Hematopoietic multipotent progenitor cell treated with erythropoietin and hydrocortisone succinate and interleukin-3 and kit ligand, for 17 days (in vitro differentiated cells): ENCODE measurements around the gene KLHL4.
"Not testable (repeated sequence)": the region's sequence is repeated elsewhere in the genome, so short reads cannot be mapped to it uniquely, and the experiment has no call there.

Experiments used
- DNase-seq: peaks from one replicate; pipeline ENCODE4 v3.0.0-alpha.2; 2015; ENCODE audit warnings: low spot score

Gene KLHL4

GRCh38 chrX:87664381-87664780 is 146.8 kb downstream of the KLHL4 start:
- no peak for DNase-seq

- DNase-seq = no peak
These were observed 162.2 kb downstream of the KLHL4 start for GRCh38 chrX:87679849-87680248.

- no peak for DNase-seq
These were observed 170.1 kb downstream of the KLHL4 start for GRCh38 chrX:87687703-87688102.

GRCh38 chrX:87688113-87688748 is 170.6 kb downstream of the KLHL4 start:
- not testable (repeated sequence) for DNase-seq

GRCh38 chrX:87689218-87689617 is 171.6 kb downstream of the KLHL4 start:
- DNase-seq = not testable (repeated sequence)

- DNase-seq = no peak
These were observed 175.6 kb downstream of the KLHL4 start for GRCh38 chrX:87693204-87693603.

- no peak for DNase-seq
These were observed 179.8 kb downstream of the KLHL4 start for GRCh38 chrX:87697409-87697808.

GRCh38 chrX:87702795-87703194 is 185.2 kb downstream of the KLHL4 start:
- DNase-seq = no peak

- DNase-seq = not testable (repeated sequence)
These were observed 185.9 kb downstream of the KLHL4 start for GRCh38 chrX:87703469-87703868.

GRCh38 chrX:87706134-87706533 is 188.5 kb downstream of the KLHL4 start:
- DNase-seq = no peak

GRCh38 chrX:87710580-87710979 is 193.0 kb downstream of the KLHL4 start:
- no peak for DNase-seq
